ENCODE data around the gene INPP5F. TPM values are rescaled to one million over a fixed set of nuclear protein-coding genes. Genes with fewer than 3 reads are reported as not detected.

INPP5F gene
- total and polyA plus RNA-seq, 12 donors: 5.1 to 26.4 (median 10.5) TPM

DNA sequence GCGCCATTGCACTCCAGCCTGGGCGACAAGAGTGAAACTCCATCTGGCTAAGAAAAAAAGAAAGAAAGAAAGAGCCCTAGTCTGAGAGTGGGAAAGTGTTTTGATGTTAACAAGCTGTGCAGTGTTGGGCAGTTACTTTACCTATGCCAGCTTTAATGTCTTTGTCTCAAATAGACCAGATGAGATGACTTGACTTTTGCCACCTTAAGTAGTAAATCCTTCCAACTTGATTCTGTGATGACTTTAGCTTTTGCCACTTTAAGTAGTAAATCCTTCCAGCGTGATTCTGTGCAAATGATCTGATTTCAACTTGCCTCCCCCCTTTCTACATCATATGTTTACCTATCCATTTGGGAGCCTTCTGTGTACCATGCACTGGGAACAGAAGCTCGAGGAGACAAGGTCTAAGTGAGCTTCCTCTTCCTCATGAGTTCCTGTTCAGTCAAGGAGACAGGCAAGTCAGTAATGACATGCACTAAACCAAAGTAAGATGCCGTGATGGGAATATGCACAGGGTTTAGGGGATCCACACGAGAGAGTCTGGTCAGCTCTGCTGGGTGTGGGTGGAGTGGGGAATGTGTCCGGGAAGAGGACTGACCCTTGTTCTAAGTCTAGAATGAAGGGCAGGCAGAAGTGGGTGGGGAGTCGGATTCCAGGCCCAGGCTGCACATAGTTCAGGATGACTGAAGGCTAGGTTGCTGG, 17.2 kb downstream of the INPP5F start:
- TF ChIP-seq, protein P1, sequence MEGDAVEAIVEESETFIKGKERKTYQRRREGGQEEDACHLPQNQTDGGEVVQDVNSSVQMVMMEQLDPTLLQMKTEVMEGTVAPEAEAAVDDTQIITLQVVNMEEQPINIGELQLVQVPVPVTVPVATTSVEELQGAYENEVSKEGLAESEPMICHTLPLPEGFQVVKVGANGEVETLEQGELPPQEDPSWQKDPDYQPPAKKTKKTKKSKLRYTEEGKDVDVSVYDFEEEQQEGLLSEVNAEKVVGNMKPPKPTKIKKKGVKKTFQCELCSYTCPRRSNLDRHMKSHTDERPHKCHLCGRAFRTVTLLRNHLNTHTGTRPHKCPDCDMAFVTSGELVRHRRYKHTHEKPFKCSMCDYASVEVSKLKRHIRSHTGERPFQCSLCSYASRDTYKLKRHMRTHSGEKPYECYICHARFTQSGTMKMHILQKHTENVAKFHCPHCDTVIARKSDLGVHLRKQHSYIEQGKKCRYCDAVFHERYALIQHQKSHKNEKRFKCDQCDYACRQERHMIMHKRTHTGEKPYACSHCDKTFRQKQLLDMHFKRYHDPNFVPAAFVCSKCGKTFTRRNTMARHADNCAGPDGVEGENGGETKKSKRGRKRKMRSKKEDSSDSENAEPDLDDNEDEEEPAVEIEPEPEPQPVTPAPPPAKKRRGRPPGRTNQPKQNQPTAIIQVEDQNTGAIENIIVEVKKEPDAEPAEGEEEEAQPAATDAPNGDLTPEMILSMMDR (IDR thresholded peaks at IDR 0.05): no peak
- no peak for TF ChIP-seq POLR2A (IDR thresholded peaks at IDR 0.05)
- H3K27ac ChIP-seq: no peak overlapping the region
- no peaks in the 10 kb centered on the region for H3K27me3 ChIP-seq
- 69 to 79% (median 75%) methylated on average over 8 of the region's 8 CpGs for WGBS, 4 donors
- intact Hi-C loops (cut with DNase I): no loop called here
- H3K4me3 ChIP-seq: no peak overlapping the region
- no peaks in the 10 kb centered on the region for H3K36me3 ChIP-seq (replicated peaks in 1 of 2)
- no peaks in the 10 kb centered on the region for H3K9me3 ChIP-seq (replicated peaks in 1 of 3)
- DNase-seq: no peak
- H3K4me1 ChIP-seq (replicated peaks in 1 of 2): peaks cover 0 to 3% of the 10 kb centered on the region in 2 donors

DNA sequence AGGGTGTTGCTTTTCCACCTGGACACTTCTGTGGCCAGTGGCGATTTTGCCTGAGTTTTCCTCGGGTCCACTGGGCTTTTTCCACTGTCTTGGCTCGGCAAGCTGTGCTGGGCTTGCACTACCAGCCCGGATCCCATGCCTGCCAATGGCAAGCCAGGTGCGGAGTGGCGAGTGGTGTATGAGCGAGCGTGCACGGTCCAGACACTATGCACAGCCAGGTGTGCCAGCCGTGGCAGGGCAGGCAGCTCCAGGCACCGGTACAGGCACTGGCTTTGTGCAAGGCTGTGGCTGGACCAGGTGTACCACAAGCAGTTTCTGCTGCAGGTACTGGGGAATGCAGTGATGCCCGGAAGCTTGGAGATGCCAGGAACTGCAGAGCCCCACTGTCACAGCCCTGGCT, 22.1 kb downstream of the INPP5F start:
- intact Hi-C loops (cut with DNase I): loop anchor here in 1 of 2 donors (5.0 kb wide), 1 partner anchor 114 kb away; no protein-coding TSS in a partner anchor
- DNase-seq: no peak
- Histone ChIP-seq H3K27me3 (no peaks in the 10 kb centered on the region), H3K27ac (no peak overlapping the region), H3K4me1 (replicated peaks in 1 of 2) (no peaks in the 10 kb centered on the region), H3K4me3 (no peak overlapping the region), H3K36me3 (replicated peaks in 1 of 2) (no peaks in the 10 kb centered on the region), H3K9me3 (replicated peaks in 1 of 3) (no peaks in the 10 kb centered on the region)
- WGBS, 4 donors: 95 to 97% (median 96%) methylated on average over 3 to 12 of the region's 12 CpGs
- TF ChIP-seq, protein P1 (IDR thresholded peaks at IDR 0.05): no peak
- TF ChIP-seq POLR2A (IDR thresholded peaks at IDR 0.05): no peak

DNA sequence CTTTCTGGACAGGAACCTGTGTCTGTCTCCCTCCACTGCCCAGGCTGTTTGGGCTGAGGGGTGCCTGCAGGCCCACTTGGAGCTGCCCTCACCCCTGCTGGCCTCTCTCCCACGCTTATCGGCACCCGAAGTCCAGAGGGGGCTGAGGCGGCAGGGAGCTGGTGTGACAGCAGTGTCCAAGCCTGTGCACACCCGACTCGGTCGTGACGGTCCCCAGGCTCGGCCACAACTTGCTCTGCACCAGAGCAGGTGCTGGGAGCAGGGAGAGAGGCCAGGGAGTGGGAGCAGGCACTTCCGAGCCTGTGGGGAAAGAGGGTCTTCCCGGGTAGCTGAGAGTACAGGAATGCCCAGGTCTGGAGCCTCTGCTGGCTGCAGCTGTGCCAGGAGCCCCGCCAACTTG, 23.0 kb downstream of the INPP5F start:
- no peaks in the 10 kb centered on the region for H3K36me3 ChIP-seq (replicated peaks in 1 of 2)
- no peaks in the 10 kb centered on the region for H3K4me1 ChIP-seq (replicated peaks in 1 of 2)
- TF ChIP-seq, protein P1 (IDR thresholded peaks at IDR 0.05): no peak
- TF ChIP-seq POLR2A (IDR thresholded peaks at IDR 0.05): no peak
- H3K27ac ChIP-seq: no peak overlapping the region
- H3K27me3 ChIP-seq: no peaks in the 10 kb centered on the region
- no peaks in the 10 kb centered on the region for H3K9me3 ChIP-seq (replicated peaks in 1 of 3)
- DNase-seq: no peak
- no peak overlapping the region for H3K4me3 ChIP-seq
- 83 to 85% (median 85%) methylated on average over 5 to 12 of the region's 12 CpGs; no CpG with 5 or more reads in 1 of the 4 donors for WGBS, 4 donors
- intact Hi-C loops (cut with DNase I): loop anchor here in 1 of 2 donors (5.0 kb wide), 1 partner anchor 113 kb away; no protein-coding TSS in a partner anchor

DNA sequence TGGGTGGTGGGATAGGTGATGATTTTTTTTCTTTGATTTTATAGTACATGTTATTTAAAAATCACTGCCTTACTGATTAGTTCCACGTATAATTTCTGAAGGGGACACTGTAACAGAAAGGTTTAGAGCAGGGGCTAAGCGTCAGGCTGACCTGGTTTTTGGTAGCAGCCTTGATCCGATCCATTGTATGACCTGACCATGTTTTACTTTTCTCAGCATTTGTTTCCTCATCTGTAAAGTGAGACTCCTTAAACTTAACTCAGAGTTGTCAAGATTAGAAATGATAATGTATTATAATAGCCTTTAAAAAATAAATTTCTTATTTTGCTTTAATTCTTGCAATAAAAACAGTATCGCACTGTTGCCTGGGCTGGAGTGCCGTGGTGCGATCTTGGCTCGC, 23.6 kb downstream of the INPP5F start:
- Histone ChIP-seq H3K27ac (no peak overlapping the region), H3K27me3 (no peaks in the 10 kb centered on the region), H3K36me3 (replicated peaks in 1 of 2) (no peaks in the 10 kb centered on the region), H3K4me1 (replicated peaks in 1 of 2) (no peaks in the 10 kb centered on the region), H3K9me3 (replicated peaks in 1 of 3) (no peaks in the 10 kb centered on the region), H3K4me3 (no peak overlapping the region)
- TF ChIP-seq, protein P1 (IDR thresholded peaks at IDR 0.05): no peak
- TF ChIP-seq POLR2A (IDR thresholded peaks at IDR 0.05): no peak
- WGBS, 4 donors: 94 to 95% (median 94%) methylated on average over 7 of the region's 7 CpGs
- intact Hi-C loops (cut with DNase I): loop anchor here in 1 of 2 donors (5.0 kb wide), 1 partner anchor 113 kb away; no protein-coding TSS in a partner anchor
- DNase-seq: no peak

All from adrenal gland (tissue), 12 donors.